ENCODE data around the gene C19orf73.

Gene C19orf73, protein sequence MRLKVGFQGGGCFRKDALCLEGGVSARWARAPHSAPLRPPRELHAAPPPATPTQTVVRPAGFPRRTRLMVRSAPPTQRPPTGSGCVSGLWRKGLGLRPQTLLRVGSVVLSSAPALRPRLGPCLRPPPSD

DNA sequence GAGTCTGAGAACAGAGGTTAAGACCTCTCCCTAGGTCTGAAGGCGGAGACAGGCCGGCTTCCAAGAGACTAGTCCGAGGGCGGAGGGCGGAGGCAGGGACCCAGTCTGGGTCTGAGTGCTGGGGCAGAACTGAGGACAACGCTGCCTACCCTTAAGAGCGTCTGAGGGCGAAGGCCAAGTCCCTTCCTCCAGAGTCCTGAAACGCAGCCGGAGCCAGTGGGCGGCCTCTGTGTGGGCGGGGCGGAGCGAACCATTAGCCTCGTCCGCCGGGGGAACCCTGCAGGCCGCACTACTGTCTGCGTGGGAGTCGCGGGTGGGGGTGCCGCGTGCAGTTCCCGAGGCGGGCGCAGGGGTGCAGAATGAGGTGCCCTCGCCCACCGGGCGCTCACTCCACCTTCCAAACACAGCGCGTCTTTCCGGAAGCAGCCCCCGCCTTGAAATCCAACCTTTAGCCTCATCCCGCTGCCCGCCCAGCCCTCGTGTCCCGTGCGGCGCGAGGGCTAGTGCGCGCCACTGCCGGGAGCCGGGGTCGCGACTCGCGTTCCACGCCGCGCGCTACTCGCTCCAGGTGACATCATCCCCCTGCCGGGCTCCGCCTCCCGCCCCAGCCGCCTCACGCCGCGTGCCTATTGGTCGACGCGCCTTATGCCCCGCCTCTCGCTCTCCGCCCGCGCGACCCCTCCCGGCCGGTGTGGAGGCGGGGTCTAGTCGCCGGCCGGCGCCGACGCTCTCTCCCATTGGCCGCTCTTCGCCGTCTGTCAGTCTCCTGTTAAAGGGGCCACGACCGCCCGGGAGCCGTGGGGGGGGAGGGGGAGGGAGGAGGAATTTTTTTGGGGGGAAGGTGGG is at the start of gene C19orf73:
C19orf73 (minus strand) TSS at position 579 of the 846 bp plus-strand sequence; CDS start at position 458, 121 bp downstream.
- DNase-seq = peak; percentile 95

DNA sequence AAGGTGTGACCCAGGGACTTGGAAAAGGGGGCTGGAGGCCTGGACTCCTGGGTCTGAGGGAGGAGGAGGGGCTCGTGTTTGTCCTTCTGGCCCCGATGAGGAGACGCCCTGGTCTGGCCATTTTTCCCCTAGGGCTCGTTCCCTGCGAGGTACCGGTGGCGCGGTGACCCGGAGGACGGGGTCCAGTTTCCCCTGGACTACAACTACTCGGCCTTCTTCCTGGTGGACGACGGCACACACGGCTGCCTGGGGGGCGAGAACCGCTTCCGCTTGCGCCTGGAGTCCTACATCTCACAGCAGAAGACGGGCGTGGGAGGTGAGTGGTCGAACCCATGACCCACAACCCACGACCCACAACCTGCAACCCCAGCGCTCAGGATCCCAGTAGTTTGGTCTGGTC is 49.5 kb upstream of the C19orf73 start:
- DNase-seq = no peak

DNA sequence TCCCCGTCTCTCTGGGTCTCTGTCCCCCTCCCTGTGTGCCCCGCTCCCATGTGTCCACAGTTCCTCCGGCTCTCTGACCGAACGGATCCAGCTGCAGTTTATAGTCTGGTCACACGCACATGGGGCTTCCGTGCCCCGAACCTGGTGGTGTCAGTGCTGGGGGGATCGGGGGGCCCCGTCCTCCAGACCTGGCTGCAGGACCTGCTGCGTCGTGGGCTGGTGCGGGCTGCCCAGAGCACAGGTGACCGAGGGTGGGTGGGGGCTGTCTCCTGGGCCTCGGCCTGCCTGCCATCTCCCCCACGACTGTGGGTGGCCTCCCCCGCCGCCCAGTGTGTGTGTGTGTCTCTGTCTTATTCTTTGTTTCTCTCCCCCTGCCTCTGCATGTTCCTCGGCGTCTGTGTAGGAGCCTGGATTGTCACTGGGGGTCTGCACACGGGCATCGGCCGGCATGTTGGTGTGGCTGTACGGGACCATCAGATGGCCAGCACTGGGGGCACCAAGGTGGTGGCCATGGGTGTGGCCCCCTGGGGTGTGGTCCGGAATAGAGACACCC is 49.0 kb upstream of the C19orf73 start:
- DNase-seq = no peak

DNA sequence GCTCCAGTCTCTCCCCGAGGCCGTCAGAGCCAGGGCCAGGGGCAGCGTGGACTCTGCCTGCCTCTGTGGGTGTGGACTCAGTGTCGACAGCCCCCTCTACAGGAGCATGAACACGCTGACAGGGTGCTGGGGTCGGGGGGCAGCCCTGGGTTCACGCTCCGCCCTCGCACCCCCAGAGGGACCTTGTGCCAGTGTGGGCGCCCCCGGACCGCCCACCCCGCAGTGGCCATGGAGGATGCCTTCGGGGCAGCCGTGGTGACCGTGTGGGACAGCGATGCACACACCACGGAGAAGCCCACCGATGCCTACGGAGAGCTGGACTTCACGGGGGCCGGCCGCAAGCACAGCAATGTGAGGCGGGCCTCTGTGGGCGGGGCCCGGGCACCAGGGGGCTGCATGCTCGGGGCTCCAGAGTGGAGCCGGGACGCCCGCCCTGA is 46.9 kb upstream of the C19orf73 start:
- no peak for DNase-seq

DNA sequence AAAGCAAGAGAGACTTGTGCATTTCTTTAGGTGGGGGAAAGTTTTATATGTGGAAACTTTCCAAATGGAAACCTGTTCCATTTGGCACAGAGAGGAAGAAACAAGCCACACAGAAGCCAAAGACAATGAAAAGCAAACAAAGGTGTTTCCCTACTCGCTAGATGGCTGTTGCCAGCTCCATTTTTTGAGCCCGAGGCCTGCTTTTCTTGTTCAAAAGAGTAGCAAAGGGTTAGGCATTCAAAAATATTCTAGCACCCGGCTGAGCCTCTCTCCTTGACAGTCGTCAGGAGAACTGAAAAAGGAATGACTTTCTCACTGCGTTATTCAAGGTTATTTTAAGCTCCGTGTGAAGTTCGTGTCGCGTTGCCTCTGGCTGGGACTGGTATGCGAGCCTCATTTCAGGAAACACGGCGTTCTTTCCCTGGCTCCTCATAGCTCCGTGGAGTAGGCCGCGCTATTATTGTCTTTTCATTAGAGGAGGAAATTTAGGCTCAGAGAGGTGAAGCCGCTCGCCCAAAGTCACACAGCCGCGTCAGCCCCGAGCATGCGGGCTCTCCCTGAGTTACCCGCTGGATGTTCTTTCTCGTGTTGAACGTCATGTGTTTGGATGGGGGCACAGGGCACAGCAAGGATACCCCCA is 46.3 kb upstream of the C19orf73 start:
- no peak for DNase-seq

DNA sequence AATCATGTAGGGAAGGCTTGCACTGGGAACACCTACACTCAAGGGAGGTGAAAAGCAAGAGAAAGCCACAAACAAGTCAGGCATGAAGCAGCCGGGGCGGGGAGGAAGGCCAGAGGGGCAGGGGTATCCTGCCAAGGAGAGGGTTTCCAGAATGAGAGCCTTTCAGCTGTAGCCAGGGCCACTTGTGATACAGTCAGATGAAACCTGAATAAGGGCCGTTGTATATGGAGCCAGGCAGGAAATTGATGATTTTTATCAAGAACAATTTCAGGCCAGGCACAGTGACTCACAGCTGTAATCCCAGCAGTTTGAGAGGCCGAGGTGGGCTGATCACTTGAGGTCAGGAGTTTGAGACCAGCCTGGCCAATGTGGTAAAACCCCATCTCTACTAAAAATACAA is 43.0 kb upstream of the C19orf73 start:
- DNase-seq = no peak

DNA sequence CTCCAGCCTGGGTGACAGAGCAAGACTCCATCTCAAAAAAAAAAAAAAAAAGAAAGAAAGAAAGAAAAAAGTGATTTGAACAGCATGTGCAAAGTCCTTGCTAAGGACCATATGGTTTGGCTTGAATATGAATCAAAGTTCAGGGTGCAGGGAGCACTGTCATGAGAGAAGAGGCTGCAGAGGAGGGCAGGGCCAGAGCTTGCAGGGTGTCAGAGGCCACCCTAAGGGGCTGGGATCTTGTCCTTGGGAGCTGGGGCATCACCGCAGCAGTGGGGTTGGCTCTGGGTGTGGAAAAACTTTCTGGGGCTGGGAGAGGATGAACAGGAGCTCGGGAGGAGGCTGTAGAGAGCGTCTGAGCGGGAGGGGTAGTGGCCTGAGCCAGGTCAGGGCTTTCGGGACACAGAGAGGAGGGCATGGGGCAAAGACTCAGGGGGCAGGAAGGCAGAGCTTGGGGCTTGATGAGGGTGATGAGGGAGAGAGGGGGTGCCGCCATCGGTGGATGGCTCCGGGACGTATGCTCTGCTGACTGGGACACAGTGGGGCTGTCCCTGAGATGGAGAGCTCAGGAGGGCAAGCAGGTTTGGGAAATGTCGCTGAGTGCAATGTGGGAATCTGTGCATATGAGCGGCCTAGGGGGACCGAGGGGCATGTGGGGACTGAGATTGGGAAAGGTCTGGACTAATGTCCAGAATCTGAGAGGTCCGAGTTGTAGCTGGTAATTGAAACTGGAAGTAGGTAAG is 41.7 kb upstream of the C19orf73 start:
- DNase-seq = no peak

DNA sequence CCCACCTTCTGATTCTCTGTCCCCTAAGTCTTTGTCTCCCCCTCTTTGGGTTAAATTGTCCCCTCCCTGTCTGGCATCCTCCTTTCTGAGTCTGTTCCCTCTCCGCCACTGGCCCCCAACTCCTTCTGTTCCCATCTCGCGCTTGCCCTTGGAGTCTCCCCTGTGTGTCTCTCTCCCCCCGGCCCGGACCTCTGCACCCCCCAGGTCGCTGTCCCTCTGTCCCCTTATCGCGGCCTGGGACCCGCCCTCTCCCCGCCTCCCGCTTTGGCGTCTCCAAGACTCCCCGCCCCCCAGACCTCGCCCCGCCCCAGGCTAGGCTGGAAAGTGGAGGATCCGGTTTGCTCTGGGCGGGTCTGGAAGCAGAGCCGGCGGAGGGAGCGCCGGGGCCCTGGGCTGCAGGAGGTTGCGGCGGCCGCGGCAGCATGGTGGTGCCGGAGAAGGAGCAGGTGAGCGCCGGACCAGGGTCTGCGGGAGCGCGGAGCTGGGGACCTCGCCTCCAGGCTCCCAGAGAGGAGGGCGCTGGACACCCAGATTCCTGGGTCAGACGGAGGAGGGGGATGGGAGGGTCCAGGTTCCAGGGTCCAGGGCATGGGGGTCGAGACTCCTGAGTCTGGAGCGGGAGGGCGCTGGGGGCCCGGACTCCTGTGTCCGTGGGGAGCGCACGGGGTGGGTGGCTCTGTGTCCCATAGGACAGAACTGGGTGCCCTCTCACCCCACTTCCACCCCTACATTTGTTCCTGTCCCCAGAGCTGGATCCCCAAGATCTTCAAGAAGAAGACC is 38.7 kb upstream of the C19orf73 start, which contains the start of gene TRPM4:
TRPM4 (plus strand) TSS at position 348 of the 780 bp plus-strand sequence; CDS start at position 423, 75 bp downstream.
- peak; percentile 87 for DNase-seq

DNA sequence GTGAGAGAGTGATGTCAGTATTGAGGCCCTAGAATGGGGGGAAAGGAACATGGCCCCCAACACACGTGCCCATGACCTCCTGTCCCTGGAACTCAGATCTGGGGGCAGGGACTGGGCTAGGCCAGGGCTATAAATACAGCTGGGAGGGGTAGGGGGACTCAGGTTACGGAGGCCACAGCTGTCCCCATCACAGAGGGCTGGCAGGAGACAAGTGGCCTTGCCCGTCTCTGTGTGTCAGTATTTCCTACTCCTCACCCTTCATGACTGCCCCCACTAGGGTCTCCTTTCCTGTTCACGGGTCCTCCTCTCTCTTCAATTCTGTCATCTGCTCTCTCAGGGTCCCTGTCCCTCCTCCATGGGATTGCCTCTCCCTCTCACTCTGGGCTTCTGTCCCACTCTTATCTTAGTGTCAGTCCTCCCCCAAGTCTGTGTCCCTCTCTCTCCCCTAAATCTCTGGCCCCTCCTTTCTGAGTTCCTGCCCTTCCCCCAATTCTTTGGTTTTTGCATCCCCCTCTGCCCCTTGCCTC is 36.9 kb upstream of the C19orf73 start:
- no peak for DNase-seq

DNA sequence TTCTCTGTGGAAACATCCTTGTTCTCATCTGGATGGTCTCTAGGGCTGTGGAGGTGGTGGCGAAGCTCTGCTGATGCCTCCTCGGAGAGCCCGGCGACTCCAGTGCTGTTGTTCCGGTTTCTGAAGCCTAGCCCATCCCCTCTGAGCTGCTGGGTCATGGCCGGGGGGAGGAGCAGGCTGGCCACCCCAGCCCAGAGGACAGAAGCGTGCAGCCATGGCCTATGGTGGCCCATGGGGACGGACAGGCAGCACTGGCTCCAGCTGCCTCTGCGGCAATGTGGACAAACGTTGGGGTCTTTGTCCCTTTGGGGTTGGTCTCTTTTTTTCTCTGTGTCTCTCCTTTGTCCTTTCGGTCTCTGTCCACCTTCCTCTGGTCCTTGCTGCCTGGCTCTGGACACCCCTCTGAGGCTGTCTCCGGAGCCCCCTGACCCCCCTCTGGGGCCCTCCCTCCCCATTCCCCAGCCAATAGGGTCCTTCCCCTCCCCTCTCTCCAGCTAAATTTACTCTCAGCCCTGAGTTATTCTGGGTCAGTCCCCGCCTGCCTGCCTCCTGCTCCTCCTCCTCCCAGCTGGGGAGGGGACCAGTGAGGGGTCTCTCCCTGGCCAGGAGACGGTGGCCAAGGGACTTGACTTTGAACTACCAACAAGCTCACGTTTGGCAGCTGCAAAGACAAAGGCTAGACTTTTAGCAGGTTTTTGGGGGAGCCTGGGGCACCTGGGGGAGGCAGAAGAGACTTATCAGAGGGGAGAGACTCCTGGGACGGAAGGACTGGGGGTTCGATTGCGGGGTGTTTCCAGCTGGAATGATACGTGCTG is 36.3 kb upstream of the C19orf73 start, which contains the start of gene HRC:
HRC (minus strand) TSS at position 392 of the 815 bp plus-strand sequence; CDS start at position 233, 159 bp downstream.
- no peak for DNase-seq

DNA sequence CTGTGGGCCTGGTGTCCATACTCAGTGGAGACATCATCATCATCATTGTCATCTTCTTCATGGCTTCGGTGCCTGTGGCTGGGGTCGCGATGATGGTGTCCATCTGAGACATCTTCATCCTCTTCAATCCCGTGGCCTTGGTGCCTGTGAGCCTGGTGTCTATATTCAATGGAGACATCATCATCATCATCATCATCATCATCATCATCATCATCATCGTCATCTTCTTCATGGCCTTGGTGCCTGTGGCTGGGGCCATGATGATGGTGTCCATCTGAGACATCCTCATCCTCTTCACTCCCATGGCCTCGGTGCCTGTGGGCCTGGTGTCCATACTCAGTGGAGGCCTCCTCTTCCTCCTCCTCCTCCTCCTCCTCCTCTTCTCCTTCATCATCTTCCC is 35.3 kb upstream of the C19orf73 start:
- DNase-seq = no peak

DNA sequence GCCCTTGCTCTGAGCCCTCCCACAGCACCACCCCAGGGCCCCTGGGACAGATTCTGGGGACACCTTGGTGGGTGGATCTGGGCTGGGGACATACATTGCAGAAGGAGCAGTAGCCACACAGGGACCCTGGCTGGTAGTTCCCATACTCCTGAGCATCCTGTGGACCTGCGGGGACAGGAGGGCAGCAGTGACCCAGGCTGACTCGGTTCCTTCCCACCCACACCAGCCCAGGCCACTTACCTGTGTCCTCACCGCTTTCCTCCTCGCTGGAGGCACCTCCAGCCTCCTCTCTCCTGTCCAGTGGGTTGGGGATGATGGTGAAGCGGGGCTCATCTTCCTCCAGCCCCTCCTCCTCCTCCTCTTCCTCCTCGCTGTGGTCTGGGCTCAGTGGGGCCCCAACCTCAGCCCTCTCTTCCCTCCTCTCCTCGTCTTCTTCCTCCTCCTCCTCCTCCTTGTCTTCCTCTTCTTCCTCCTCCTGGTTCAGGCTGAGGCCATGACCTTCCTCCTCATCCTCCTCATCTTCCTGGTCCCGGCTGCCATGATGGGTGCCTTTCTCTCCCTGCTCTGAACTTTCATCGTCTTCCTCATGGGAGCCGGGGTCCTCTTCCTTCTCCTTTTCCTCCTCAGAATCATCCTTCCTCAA is 34.3 kb upstream of the C19orf73 start:
- no peak for DNase-seq

DNA sequence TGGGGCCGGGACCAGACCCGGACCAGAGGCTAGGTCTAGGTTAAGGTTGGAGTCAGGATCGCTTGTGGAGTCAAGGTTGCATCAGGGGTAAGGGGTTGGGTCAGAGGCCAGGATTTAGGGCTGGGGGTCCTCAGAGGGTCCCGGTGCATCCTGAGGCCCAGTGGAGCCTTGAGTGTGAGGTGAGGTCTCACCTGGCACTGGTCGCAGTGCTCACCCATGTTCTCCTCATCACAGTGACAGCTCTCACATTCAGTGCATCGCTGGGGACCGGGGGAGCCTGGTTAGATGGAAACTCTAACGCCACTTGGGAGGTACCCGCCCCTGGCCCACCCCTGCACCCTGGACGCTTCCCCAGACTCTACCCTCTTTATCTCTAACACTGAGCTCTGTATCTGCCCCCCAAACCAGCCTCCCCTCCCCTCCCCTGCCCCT is 33.2 kb upstream of the C19orf73 start:
- no peak for DNase-seq

DNA sequence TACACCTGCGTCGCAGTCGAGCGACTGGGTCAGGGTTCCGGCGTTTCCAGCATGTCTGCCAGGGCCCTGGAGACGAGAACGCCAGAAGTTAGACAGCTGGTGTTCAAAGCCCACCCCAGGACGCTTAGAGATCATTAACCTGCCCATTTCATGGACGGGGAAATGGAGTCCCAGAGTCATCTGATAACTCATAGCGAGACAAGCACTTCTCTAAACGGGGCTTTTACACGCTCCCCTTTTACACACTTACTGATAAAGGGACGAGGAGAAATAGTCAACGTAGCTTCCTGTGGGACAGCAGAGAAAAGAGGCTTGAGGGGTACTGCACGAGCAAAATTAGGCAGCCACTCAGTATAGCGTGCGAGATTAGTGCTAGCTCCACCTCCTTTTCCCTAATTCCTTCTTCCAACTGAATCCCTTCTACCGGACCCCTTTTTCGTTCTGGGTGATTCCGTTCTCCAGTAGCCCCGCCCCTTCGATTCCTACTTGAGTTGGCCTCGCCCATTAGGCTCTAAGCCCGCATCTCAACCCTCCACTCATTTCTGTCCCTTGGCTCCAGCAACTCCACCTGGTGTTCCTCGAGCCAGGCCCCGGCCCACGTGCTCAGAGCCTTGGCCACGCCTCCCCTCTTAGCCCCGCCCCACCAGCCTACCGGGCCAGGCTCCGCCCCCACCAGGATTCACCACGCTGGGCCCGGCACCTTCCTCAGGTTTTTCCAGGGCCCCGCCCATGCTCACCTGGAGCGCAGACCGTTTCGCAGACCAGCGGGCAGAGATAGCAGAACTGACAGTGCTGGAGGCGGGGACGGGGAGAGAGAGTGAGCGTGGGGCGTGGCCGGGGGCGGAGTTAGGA is 32.5 kb upstream of the C19orf73 start:
- peak; percentile 87 for DNase-seq

DNA sequence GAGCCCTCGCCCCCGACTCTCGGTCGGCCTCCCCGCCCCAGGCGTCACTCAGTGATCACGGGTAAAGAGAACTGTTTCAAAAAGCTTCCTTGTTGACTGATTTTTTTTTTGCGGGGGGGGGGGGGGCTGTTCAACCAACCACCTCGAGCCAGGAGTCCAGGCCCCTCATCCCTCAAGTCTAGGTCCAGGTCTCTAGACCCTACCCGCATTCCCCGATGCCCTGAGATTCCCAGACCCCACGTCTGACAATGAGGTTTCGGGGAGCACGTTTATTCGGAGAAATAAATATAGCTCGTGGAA is 32.0 kb upstream of the C19orf73 start:
- no peak for DNase-seq

DNA sequence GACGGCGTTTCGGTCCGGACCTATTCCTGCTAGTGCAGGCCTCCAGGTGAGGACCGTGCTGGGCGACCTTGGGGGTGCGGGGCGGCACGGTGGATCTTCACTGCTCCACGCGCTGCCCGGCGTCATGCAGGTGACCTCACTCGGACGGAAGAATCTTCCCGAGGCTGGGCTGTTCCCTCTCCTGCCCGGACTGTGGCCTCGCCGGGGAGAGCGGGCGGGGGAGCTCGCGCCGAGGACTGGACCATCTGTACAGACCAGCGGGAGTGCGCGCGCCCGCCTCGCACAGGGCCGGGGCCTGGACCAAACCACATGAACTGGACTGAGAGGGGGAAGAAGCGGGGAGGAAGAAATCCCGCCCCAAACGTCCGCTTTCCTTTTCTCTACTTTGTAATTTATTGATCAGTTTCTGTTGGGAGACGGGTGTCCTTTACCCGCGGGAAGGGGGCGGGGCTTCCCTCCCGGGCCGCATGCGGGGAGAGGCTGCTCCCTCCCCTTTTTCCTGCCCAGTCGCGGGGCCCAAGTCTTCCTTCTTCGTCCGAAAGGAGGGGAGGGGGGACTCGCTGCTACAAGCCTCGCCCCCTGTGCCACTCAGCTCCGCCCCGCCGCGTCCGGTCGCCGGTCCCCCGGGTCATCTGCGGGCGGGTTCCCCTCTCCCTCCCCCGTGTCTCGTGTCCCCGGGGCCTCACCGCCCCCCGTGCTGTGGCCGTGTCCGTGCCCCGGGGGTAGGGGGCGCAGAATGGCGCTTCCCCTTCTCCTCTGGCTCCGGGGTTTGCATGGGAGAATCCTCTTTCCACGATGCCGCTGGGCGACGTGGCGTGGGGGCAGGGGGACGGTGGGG is 31.4 kb upstream of the C19orf73 start:
- peak; percentile 72 for DNase-seq

DNA sequence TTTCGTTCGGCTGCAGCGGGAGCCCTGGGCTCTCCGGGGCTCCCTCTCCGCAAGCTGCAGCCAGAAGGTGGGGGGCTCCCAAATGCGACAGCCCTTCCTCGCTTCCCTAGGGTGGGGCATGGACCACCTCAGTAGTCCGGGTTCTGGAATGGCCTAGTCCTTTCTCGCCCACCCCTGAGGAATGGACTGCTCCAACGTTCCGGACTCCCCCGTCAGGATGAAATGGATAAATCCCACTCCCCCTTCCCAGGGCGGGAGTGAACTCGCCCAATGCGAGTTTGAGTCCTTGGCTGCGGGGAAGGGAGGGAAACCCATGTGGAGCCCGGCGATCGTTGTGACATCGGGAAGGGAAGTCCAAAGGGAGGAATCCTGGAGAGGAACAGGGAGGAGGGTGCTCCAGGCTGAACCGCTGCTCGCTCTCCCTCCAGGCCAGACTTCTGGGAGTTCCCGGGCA is 30.7 kb upstream of the C19orf73 start:
- peak; percentile 76 for DNase-seq
